ENCODE data around the gene TOLLIP.

DNA sequence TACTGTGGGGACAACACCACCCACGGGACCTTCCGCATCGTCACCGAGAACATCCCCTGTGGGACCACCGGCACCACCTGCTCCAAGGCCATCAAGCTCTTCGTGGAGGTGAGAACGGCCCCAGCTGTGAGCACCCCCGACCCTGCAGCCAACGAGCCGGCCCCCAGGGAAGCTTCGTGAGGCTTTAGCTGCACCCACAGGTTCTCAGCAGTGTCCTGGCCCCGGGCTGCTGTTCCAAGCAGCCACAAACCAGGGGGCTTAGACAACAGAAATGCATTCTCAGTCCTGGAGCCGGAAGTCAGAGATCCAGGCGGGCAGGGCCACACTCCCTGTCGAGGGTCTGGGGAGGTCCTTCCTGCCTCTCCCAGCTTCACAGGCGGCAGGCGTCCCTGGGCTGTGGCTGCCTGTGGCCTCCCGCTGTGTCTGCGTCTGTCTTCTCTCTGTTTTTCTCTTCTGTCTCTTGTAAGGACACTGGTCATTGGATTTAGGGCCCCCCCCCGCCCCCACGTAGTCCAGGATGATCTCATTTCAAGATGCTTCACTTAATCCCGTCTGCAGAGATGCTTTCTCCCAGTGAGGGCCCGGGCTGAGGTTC, 74.0 kb downstream of the TOLLIP start:
- TF ChIP-seq, protein P1, sequence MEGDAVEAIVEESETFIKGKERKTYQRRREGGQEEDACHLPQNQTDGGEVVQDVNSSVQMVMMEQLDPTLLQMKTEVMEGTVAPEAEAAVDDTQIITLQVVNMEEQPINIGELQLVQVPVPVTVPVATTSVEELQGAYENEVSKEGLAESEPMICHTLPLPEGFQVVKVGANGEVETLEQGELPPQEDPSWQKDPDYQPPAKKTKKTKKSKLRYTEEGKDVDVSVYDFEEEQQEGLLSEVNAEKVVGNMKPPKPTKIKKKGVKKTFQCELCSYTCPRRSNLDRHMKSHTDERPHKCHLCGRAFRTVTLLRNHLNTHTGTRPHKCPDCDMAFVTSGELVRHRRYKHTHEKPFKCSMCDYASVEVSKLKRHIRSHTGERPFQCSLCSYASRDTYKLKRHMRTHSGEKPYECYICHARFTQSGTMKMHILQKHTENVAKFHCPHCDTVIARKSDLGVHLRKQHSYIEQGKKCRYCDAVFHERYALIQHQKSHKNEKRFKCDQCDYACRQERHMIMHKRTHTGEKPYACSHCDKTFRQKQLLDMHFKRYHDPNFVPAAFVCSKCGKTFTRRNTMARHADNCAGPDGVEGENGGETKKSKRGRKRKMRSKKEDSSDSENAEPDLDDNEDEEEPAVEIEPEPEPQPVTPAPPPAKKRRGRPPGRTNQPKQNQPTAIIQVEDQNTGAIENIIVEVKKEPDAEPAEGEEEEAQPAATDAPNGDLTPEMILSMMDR (IDR thresholded peaks at IDR 0.05) = no peak
- TF ChIP-seq POLR2A (IDR thresholded peaks at IDR 0.05) = no peak
